ENCODE data around the gene TOPORS.
"Not testable (repeated sequence)": the region's sequence is repeated elsewhere in the genome, so short reads cannot be mapped to it uniquely, and the experiment has no call there.

TOPORS gene

GRCh38 chr9:32552172-32552872 lies at the start of gene TOPORS, which contains the start of gene SMIM27:
TOPORS (minus strand) TSS chr9:32552586; CDS start chr9:32552436, 150 bp downstream.
SMIM27 (plus strand) TSS chr9:32552327; CDS start chr9:32552435, 108 bp downstream.
- peak; percentile 93 for DNase-seq

- DNase-seq, result not testable (repeated sequence)
Observed at GRCh38 chr9:32599021-32599420, 46.6 kb upstream of the TOPORS start.

GRCh38 chr9:32596936-32597335 lies 44.5 kb upstream of the TOPORS start:
- DNase-seq, result no peak

- DNase-seq, result peak; percentile 1
Observed at GRCh38 chr9:32596096-32596865, 43.9 kb upstream of the TOPORS start.

GRCh38 chr9:32590898-32591297 lies 38.5 kb upstream of the TOPORS start:
- no peak for DNase-seq

- no peak for DNase-seq
Observed at GRCh38 chr9:32590476-32590875, 38.1 kb upstream of the TOPORS start.

- DNase-seq, result peak; percentile 28
Observed at GRCh38 chr9:32589083-32589723, 36.8 kb upstream of the TOPORS start.

GRCh38 chr9:32587901-32588300 lies 35.5 kb upstream of the TOPORS start:
- DNase-seq, result peak; percentile 16

GRCh38 chr9:32584784-32585183 lies 32.4 kb upstream of the TOPORS start:
- no peak for DNase-seq

- DNase-seq, result peak; percentile 44
Observed at GRCh38 chr9:32581512-32582143, 29.2 kb upstream of the TOPORS start.

- no peak for DNase-seq
Observed at GRCh38 chr9:32580631-32581300, 28.4 kb upstream of the TOPORS start.

- DNase-seq, result peak; percentile 79
Observed at GRCh38 chr9:32579706-32580331, 27.4 kb upstream of the TOPORS start.

- DNase-seq, result no peak
Observed at GRCh38 chr9:32578976-32579375, 26.6 kb upstream of the TOPORS start.

- DNase-seq, result no peak
Observed at GRCh38 chr9:32577316-32577715, 24.9 kb upstream of the TOPORS start.

GRCh38 chr9:32574858-32575257 lies 22.5 kb upstream of the TOPORS start:
- no peak for DNase-seq

- DNase-seq, result no peak
Observed at GRCh38 chr9:32573821-32574220, 21.4 kb upstream of the TOPORS start.

GRCh38 chr9:32572900-32573523 lies 20.6 kb upstream of the TOPORS start, which contains the start of gene NDUFB6:
NDUFB6 (minus strand) TSS chr9:32573159; CDS start chr9:32573060, 99 bp downstream.
- peak; percentile 96 for DNase-seq

GRCh38 chr9:32571969-32572899 lies 19.8 kb upstream of the TOPORS start:
- peak; percentile 85 for DNase-seq

GRCh38 chr9:32570262-32570661 lies 17.9 kb upstream of the TOPORS start:
- no peak for DNase-seq

GRCh38 chr9:32566770-32567169 lies 14.4 kb upstream of the TOPORS start:
- DNase-seq, result no peak

All from activated CD4-positive, alpha-beta T cell treated with anti-CD3 and anti-CD28 coated beads, Interleukin-2, Interleukin-6, amounts not matched to agents 100 ng/mL and 50 ng/mL, durations not matched to agents 16 hours and 8 hours (primary cell).